Urinary bladder (tissue), 2 donors: ENCODE measurements around the gene GRB14. TPM values are rescaled to one million over a fixed set of nuclear protein-coding genes. Genes with fewer than 3 reads are reported as not detected.

Experiments used
- polyA plus RNA-seq: library from polyadenylated mRNA; stranded (reverse); fragments of 200-250 nt; gene quantifications from one replicate; pipeline ENCODE4 v1.2.3, GENCODE V29; 2013
- total RNA-seq: library from RNA; depleted of rRNA; stranded (reverse); fragments of >200 nt; gene quantifications from one replicate; pipeline ENCODE4 v1.2.3, GENCODE V29; 2014
- donor health status: healthy.

Gene GRB14
- total and polyA plus RNA-seq, 2 donors: 0.95 to 5.8 TPM

Other genes with a start within 250 kb of the GRB14 start
- gene COBLL1, start 220.3 kb upstream of the GRB14 start, total RNA-seq: 51.8 TPM
- 12.9 TPM for gene COBLL1, start 220.3 kb upstream of the GRB14 start, polyA plus RNA-seq